GM19351 (cell line): ENCODE measurements around the gene HDLBP.

Experiments
- ATAC-seq: cut with Tn5 transposase; IDR thresholded peaks from one replicate; pipeline ENCODE4 v1.9.1; 2021; ENCODE audit warnings: mild to moderate bottlenecking, moderate library complexity; ENCODE audit not compliant: unreplicated experiment

Gene HDLBP

GRCh38 chr2:241275504-241275903 lies 40.0 kb downstream of the HDLBP start:
- ATAC-seq = no peak

- no peak for ATAC-seq
Measured at GRCh38 chr2:241274127-241274526, 41.3 kb downstream of the HDLBP start.

- no peak for ATAC-seq
Measured at GRCh38 chr2:241273210-241274020, 42.1 kb downstream of the HDLBP start.

DNA sequence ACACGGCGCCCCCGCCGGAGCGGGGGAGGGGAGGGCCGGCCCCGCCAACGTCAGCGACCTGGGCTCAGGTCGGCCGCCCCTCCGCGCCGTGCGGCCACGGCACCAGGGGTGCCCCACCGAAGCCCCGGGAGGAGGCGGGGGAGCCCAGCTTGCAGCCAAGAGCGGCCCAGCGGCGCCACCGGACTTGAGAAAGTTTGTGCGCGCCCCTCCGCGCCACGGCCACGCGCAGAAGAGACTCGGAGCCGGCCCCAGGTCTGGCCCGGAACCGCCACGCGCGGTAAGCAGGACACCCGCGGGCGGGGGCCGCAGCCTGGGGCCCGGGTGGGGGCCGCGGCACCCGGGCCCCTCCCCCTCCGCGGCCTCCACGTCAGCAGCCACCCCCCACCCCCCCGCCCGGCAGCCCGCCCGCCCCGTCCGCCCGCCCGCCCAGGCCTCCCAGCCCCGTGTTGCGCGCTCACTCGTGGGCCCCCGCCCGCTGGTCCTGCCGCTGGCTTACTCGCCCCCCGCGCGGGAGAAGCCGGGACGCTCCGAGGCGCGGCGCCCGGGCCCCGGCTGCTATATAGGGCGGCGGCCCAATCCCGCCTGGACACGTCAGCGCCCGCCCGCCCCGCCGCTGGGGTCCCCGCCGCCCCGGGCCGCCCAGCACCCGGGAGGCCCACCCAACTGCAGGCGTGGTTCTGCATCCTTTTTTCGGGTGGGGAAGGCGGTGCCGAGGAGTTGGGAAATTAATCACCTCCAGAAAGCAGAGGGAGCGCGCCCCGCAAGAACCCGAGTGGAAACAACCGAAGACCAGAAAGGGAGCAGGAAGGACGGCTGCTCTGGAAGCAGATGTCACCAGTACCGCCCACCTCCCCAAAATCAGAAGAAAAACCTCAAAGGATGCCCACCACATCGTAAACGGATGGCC lies 42.9 kb downstream of the HDLBP start:
- ATAC-seq = peak; percentile 65

GRCh38 chr2:241271706-241272302 lies 43.7 kb downstream of the HDLBP start:
- ATAC-seq = peak; percentile 48

- ATAC-seq = no peak
Measured at GRCh38 chr2:241270531-241270930, 44.9 kb downstream of the HDLBP start.

GRCh38 chr2:241269707-241270520 lies 45.6 kb downstream of the HDLBP start:
- no peak for ATAC-seq

GRCh38 chr2:241268716-241269445 lies 46.6 kb downstream of the HDLBP start:
- no peak for ATAC-seq

- ATAC-seq = no peak
Measured at GRCh38 chr2:241268306-241268705, 47.2 kb downstream of the HDLBP start.

- no peak for ATAC-seq
Measured at GRCh38 chr2:241267249-241268067, 48.0 kb downstream of the HDLBP start.

- no peak for ATAC-seq
Measured at GRCh38 chr2:241265506-241265905, 50.0 kb downstream of the HDLBP start.

DNA sequence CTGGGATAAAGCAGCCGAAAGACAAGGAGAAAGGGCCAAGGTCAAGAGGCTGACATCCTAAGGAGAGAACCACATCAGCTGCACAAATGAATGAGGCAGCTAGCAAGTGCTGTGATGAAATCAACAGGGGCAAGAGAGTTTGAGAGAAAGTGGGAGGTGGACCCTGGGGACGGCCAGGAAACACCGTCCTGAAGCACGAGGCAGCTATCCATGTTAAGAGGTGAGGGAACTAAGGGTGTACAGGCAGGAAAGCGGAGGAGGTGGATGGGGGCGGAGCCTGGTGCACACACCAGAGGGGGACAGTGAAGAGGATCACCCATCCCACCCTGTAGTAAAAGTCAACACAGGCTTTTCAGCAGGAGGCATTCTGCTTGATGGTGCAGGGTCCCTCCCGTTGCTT lies 52.4 kb downstream of the HDLBP start:
- no peak for ATAC-seq

- no peak for ATAC-seq
Measured at GRCh38 chr2:241261628-241262027, 53.8 kb downstream of the HDLBP start.

DNA sequence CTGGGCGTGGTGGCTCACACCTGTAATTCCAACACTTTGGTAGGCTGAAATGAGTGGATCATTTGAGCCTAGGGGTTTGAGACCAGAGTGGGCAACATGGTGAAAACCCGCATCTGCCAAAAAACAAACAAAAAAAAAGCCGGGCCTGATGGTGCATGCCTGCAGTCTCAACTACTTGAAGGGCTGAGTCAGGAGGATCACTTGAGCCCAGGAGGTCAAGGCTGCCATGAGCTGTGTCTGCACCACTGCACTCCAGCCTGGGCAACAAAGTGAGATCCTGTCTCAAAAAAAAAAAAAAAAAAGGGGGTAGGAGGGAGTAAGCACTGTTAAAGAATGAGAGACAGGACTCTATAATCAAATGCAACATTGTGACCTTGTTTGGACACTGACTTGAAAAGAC lies 54.6 kb downstream of the HDLBP start:
- no peak for ATAC-seq

DNA sequence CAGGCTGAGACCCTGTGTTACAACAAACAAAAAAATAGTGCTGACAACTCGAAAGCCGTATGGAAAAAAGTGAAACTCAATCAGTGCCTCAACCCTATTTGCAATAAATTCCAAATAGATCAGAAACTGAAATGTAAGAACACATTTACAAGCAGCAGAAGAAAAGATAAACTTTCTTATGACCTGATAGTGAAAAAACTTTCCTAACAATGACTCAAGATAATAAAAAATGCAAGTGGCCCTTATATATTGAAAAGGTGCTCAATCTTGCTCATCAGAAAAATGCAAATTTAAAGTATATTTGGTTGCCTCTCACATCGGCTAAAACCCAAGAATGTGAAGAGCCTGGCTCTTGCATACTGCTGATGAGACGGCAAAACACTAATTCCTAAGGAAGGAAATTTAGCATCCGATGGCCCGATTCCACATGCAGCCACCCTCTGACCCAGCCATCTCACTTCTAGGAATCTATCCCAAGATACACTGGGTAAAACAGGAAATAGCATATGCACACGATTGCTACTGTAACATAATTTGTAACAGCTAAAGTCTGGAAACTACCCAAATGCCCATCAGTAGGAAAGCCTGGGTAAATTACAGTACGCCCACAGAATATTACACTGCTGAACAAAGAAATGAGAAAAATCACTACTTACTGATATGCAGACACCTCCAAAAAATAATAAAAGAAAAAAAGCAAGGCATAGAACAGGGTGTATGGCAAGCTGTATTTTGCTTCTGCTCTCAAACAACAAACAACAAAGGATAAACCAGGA lies 56.8 kb downstream of the HDLBP start:
- no peak for ATAC-seq

DNA sequence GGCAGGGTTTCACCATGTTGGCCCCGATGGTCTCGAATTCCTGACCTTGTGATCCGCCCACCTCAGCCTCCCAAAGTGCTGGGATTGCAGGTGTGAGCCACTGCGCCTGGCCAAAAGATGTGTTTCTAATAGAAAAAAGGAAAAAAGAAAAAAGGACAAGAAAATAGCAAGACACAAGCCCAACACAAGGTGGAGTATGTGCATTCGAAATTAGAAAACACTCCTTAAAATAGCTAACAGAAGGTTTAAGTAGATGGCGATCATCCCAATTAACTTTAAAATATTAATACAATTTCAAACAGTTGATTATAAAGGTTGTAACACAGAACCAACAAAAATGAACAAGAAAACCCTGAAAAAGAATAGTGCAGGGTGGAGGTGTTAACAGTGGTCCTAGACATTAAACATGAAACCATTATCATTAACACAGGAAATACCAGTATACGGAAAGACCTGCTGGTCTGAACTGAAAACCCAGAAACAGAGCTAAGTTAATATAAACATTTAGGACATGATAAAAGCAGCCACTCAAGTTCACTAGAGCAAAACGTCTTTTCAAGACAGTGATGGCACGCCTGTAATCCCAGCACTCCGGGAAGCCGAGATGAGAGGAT lies 57.9 kb downstream of the HDLBP start:
- no peak for ATAC-seq

DNA sequence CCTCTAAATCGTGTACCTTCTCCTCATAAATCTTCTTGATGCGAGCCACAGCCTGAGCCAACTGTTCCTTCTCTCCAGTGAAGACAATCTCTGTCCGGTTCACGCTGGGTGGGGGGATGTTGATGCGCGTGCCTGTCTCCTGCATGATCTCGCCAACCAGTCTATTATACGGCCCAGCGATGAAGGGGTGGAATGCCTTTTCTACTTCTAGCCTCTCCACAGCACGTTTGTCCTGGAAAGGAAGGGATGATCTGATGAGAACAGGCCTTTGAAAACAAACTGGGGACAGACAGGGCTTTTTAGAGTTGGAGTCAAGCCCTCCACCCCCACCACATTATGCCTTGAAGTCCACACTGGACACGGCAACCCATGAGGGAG lies 59.3 kb downstream of the HDLBP start:
- ATAC-seq = no peak

- no peak for ATAC-seq
Measured at GRCh38 chr2:241255542-241256167, 59.8 kb downstream of the HDLBP start.
